IPS-15b (cell line): ENCODE data around the gene FGD3.

Experiments
- H3K27me3 ChIP-seq: one replicate; pipeline ENCODE4 v1.6.1; 2013; ENCODE audit warnings: low read length; ENCODE audit not compliant: control insufficient read depth, insufficient read depth
- H3K36me3 ChIP-seq: one replicate; pipeline ENCODE4 v1.6.1; 2013; ENCODE audit warnings: low read length; ENCODE audit not compliant: control insufficient read depth, insufficient read depth
- H3K4me1 ChIP-seq: one replicate; pipeline ENCODE4 v1.6.1; 2013; ENCODE audit warnings: mild to moderate bottlenecking, low read length; ENCODE audit not compliant: control insufficient read depth, insufficient read depth
- H3K4me3 ChIP-seq: one replicate; pipeline ENCODE4 v1.5.1; 2013; ENCODE audit warnings: low read depth, low read length
- H3K9ac ChIP-seq: one replicate; pipeline ENCODE4 v1.6.1; 2013; ENCODE audit warnings: low read depth, mild to moderate bottlenecking, low read length
- H3K9me3 ChIP-seq: one replicate; pipeline ENCODE4 v1.6.1; 2013; ENCODE audit warnings: mild to moderate bottlenecking, low read length; ENCODE audit not compliant: control insufficient read depth, insufficient read depth

The FGD3 gene

DNA sequence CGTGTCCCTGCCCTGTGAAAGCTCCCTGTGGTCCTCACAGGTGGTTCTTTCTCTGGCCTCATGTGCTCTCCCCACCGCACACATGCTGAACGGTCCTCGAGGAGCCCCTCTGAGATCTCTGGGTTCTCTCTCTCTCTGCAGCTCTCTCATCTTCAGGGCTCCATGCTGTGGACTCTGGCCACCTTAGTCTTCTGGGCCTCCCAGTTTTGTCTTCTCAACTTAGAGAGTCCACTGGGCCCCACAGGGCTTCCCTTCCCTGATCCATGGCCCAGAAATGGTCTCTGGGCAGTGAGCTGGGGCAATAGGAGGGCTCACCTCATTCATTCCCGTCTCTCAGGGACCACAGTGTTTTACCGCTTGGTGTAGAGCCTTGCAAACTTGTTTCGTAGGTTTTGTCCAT, 26.4 kb downstream of the FGD3 start:
- Histone ChIP-seq H3K9ac (no peak overlapping the region), H3K36me3 (no peaks in the 10 kb centered on the region), H3K27me3 (no peaks in the 10 kb centered on the region), H3K4me3 (no peak overlapping the region), H3K9me3 (no peaks in the 10 kb centered on the region), H3K4me1 (peaks cover 24% of the 10 kb centered on the region)

DNA sequence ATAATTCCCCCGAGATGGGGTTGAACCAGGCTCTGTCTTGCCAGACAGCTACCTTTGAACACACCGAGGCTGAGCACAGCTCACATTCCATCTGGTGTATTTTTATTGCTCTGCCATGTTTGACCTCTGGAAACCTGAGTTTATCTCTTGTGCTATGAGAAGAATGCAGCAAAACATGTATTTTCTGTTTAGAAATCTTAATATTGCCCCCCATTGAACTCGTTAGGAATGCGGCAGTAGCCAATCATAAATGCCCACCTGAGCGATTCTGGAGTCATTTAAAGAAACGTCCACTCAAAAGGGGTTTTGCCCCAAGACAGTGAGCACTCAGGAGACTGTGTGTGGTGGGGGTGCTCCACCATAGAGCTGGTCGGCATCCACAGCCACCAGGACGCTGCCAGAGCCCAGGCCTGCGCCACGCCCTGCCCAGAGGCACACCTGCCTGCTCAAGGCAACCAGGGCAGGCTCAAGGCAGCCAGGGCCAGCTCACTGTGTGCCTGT, 26.9 kb downstream of the FGD3 start:
- no peak overlapping the region for H3K4me3 ChIP-seq
- peaks cover 22% of the 10 kb centered on the region for H3K4me1 ChIP-seq
- H3K36me3 ChIP-seq: no peaks in the 10 kb centered on the region
- H3K27me3 ChIP-seq: no peaks in the 10 kb centered on the region
- H3K9me3 ChIP-seq: no peaks in the 10 kb centered on the region
- no peak overlapping the region for H3K9ac ChIP-seq

DNA sequence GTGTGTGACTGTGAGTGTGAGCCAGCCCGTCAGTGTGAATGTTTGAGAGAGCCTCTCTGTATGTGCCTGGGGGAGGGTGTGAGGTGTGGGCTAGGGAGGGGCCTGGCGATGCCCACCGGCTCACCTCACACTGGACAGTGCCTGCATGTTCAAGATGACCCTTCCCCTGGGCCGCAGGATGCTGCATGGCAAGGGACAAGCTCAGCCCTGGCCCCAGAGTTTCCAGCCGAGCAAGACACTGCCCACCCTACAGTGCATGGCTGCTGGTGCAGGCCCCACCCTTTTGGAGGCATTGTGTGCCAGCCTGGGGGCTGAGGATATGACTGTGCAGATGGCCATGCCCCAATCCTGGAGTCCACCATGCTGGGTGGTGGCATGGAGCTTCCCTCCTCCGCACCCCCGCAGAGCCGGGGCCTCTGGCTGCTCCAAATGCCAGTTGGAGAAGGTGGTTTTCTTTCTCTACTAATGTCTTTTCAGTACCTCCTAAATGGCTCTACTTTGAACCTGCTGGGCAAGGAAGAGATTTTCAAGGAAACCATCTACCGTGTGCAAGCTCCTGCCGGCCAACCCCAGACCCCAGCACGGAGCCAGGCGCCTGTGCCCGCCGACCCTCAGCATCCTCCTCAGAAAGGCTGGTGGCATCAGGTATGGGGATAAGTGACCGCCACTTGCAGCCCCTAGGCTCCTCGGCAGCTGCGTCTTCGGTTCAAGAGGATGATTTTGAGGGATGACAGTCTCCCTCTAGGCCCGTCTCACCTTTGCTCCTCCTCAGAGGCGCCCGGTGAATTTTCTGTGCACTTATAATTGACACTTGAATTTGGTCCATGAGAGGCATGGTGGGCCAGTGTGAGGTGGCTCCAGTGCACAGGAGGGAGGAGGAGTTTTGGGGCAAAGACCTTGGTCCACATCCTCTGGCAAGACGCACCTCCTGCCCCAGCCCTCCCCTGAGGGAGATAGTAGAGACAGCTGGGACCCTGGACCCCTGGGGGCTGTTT, 27.7 kb downstream of the FGD3 start:
- Histone ChIP-seq H3K27me3 (no peaks in the 10 kb centered on the region), H3K9ac (no peak overlapping the region), H3K4me1 (peaks cover 15% of the 10 kb centered on the region), H3K36me3 (no peaks in the 10 kb centered on the region), H3K4me3 (no peak overlapping the region), H3K9me3 (no peaks in the 10 kb centered on the region)

DNA sequence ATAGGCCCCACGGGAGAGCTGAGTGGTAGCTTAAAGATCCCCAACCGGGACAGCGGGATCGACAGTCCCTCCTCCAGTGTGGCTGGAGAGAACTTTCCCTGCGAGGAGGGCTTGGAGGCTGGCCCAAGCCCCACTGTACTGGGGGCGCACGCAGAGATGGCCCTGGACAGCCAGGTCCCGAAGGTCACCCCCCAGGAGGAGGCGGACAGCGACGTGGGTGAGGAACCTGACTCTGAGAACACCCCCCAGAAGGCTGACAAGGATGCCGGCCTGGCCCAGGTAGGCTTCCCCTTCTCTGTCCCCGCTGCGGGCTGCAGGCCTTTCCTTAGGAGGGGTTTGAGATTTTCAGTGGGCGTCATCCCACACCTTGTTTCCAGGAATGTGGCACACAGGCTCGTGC, 29.1 kb downstream of the FGD3 start:
- Histone ChIP-seq H3K9ac (no peak overlapping the region), H3K27me3 (no peaks in the 10 kb centered on the region), H3K9me3 (no peaks in the 10 kb centered on the region), H3K36me3 (no peaks in the 10 kb centered on the region), H3K4me3 (no peak overlapping the region), H3K4me1 (peaks cover 5% of the 10 kb centered on the region)

DNA sequence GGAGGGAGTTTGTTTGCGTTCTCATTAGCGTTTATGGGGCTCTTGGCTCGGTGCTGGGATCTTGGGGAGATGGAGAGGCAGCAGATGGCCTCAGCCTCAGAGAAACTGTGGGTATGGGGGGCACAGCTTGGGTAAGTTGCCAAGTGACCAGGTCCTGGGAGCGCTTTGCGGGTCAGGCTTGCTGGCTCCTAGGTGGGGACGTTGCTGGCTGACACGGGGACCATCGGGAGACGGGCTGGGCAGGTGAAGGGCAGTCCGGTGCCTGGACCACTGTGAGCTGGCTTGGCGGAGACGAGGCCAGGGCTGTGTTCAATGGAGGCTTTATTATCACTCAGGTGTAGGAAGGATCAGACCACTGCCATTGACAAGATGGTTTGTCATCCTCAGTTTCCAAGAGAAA, 30.0 kb downstream of the FGD3 start:
- Histone ChIP-seq H3K4me1 (peaks cover 5% of the 10 kb centered on the region), H3K4me3 (no peak overlapping the region), H3K27me3 (no peaks in the 10 kb centered on the region), H3K9ac (no peak overlapping the region), H3K9me3 (peaks cover 4% of the 10 kb centered on the region), H3K36me3 (no peaks in the 10 kb centered on the region)

DNA sequence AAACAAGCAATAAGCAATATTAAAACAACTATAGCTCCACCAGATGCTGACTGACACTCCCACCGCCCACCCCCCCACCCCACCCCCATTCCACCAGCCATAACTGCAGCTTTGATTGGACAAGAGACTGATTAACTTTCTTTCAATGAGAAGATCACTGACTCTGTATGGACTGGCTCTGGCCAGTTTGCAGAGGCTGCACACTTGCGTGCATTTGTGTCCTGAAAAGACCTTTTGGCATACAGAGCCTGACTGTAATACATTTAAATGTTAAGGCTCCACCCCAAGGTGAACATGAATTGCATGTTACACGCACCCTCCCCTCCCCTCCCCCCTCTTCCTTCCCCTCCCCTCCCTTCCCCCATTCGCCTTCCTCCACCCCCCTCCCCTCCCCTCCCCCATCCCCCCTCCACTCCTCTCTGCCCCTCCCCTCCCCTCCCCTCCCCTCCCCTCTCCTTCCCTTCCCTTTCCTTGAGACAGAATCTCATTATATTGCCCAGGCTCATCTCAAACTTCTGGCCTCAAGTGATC, 31.1 kb downstream of the FGD3 start:
- no peaks in the 10 kb centered on the region for H3K36me3 ChIP-seq
- no peak overlapping the region for H3K4me3 ChIP-seq
- no peaks in the 10 kb centered on the region for H3K27me3 ChIP-seq
- H3K4me1 ChIP-seq: no peaks in the 10 kb centered on the region
- no peak overlapping the region for H3K9ac ChIP-seq
- H3K9me3 ChIP-seq: peaks cover 6% of the 10 kb centered on the region

DNA sequence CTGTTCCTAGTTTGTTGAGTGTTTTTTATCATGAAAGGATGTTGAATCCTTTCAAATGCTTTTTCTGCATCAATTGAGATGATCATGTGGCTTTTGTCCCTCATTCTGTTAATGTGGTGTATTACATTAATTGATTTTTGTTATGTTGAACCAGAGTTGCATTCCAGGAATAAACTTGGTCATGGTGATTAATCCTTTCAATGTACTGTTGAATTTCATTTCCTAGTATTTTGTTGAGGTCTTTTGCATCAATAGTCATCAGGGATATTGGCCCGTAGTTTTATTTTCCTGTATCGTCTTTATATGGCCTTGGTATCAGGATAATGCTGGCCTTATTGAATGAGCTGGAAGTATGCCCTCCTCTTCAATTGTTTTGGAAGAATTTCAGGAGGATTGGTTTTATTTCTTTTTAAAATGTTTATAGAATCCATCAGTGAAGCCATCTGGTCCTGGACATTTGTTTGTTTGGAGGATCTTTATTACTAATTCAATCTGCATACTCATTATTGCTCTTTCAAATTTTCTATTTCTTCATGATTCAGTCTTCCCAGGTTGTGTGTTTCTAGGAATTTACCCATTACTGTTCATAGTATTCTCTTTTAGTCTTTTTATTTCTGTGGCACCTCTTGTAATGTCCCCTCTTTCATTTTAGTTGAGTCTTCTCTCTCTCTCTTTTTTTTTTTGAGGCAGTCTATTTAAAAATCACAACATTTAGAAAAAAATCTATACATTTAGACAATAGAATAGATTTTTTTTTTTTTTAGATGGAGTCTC, 32.1 kb downstream of the FGD3 start:
- H3K4me1 ChIP-seq: no peaks in the 10 kb centered on the region
- H3K4me3 ChIP-seq: no peak overlapping the region
- peaks cover 15% of the 10 kb centered on the region for H3K9me3 ChIP-seq
- H3K27me3 ChIP-seq: no peaks in the 10 kb centered on the region
- no peaks in the 10 kb centered on the region for H3K36me3 ChIP-seq
- H3K9ac ChIP-seq: no peak overlapping the region

DNA sequence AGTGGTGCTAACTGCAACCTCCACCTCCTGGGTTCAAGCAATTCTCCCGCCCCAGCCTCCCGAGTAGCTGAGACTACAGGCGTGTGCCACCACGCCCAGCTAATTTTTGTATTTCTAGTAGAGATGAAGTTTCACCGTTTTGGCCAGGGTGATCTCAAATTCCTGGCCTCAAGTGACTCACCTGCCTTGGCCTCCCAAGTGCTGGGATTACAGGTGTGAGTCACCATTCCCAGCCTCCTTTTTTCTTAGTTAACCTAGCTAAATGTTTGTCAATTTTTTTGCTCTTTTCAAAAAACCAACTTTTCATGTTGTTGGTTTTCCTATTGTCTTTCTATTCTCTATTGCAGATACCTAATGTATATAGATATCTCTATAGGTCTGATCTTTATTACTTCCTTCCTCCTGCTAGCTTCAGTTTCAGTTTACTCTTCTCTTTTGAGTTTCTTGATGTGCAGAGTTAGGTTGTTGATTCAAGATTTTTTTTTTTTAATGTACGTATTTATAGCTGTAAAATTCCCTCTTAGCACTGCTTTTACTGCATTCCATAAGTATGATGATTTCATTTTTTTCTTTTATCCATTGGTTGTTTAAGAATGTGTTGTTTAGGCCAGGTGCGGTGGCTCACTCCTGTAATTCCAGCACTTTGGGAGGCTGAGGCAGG, 32.9 kb downstream of the FGD3 start:
- peaks cover 20% of the 10 kb centered on the region for H3K9me3 ChIP-seq
- H3K36me3 ChIP-seq: no peaks in the 10 kb centered on the region
- no peak overlapping the region for H3K9ac ChIP-seq
- no peak overlapping the region for H3K4me3 ChIP-seq
- H3K4me1 ChIP-seq: no peaks in the 10 kb centered on the region
- H3K27me3 ChIP-seq: no peaks in the 10 kb centered on the region

DNA sequence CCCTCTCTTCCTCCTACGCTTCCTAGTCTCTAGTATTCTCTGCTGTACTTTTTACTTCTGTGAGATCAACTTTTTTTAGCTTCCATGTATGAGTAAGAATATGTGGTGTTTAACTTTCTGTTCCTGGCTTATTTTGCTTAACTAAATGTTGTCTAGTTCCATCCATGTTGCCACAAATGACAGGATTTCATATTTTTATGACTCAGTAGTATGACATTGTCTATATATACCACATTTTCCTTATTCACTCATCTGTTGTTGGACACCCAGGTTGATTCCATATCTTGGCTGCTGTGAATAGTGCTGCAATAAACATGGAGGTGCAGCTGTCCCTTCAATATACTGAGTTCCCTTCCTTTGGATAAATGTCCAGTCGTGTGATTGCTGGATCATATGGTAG, 34.8 kb downstream of the FGD3 start:
- H3K36me3 ChIP-seq: no peaks in the 10 kb centered on the region
- H3K9me3 ChIP-seq: peaks cover 26% of the 10 kb centered on the region
- H3K4me1 ChIP-seq: no peaks in the 10 kb centered on the region
- H3K9ac ChIP-seq: no peak overlapping the region
- no peak overlapping the region for H3K4me3 ChIP-seq
- H3K27me3 ChIP-seq: no peaks in the 10 kb centered on the region

DNA sequence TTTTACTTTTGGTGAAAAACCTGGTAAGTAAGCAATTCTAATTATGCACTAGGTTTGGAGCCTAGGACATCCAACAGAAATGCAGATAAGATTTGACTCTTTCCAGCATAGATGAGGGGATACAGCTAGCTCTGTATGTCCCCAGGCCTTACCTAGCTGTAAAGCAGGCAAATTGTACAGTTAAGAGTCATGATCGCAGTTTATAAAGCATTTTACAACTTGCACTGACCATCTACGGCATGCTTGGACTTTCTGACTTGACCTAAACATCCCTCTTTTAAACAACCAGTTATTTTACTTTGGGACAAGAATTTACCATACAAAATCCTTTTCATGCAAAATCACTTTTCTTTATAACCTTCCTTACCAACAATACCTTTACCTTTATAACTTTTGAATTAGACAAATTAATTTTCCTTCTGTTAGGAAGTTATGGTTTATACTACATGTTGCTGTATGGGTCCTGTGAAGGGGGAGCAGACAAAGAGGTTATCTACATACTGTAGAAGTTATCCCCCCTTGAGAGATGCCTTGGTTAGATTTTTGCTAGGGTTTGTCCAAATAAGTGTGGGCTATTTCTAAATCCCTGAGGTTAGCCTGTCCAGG, 36.8 kb downstream of the FGD3 start:
- H3K27me3 ChIP-seq: no peaks in the 10 kb centered on the region
- H3K9me3 ChIP-seq: peaks cover 28% of the 10 kb centered on the region
- no peak overlapping the region for H3K9ac ChIP-seq
- no peaks in the 10 kb centered on the region for H3K36me3 ChIP-seq
- H3K4me3 ChIP-seq: no peak overlapping the region
- H3K4me1 ChIP-seq: peaks cover 2% of the 10 kb centered on the region

DNA sequence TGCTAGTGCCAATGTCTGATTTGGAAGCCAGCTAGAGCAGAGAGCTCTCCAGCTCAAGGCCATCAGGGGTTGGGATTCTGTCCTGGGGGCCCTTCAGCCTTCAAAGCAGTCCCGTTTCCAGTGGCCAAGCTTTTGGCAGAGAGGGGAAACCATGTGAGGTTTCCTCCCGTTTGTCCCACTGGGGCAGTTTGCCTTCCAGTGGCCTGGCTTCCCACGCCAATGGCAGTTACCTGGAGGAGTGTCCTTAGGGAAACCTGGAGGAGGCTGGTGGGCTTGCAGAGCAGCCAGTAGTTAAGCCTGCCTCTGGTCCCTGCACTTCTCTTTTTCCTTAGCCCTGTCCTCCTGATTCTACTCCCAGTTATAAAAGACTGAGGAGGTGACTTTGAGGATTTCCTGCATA, 37.7 kb downstream of the FGD3 start:
- H3K36me3 ChIP-seq: no peaks in the 10 kb centered on the region
- H3K27me3 ChIP-seq: no peaks in the 10 kb centered on the region
- no peak overlapping the region for H3K4me3 ChIP-seq
- H3K9ac ChIP-seq: no peak overlapping the region
- peaks cover 3% of the 10 kb centered on the region for H3K4me1 ChIP-seq
- H3K9me3 ChIP-seq: peaks cover 28% of the 10 kb centered on the region
